GM19372 (cell line): ENCODE measurements around the gene SUSD5.
"Not testable (repeated sequence)": the region's sequence is repeated elsewhere in the genome, so short reads cannot be mapped to it uniquely, and the experiment has no call there.

Source experiments
- ATAC-seq: cut with Tn5 transposase; IDR thresholded peaks from one replicate; pipeline ENCODE4 v1.9.1; 2021; ENCODE audit warnings: mild to moderate bottlenecking, low read depth, moderate library complexity; ENCODE audit not compliant: unreplicated experiment

The SUSD5 gene

GRCh38 chr3:33122991-33123390 lies 95.6 kb downstream of the SUSD5 start:
- ATAC-seq = no peak

- no peak for ATAC-seq
These were observed 98.7 kb downstream of the SUSD5 start for GRCh38 chr3:33119891-33120290.

- ATAC-seq = no peak
These were observed 101.1 kb downstream of the SUSD5 start for GRCh38 chr3:33117461-33117860.

- no peak for ATAC-seq
These were observed 103.4 kb downstream of the SUSD5 start for GRCh38 chr3:33115024-33115768.

GRCh38 chr3:33114622-33115023 lies 104.0 kb downstream of the SUSD5 start:
- no peak for ATAC-seq

GRCh38 chr3:33113772-33114621 lies 104.6 kb downstream of the SUSD5 start, which contains the start of gene CRTAP:
TSS of gene CRTAP (plus strand) at chr3:33114014. CDS start at chr3:33114078, 64 bp downstream.
- ATAC-seq = peak; percentile 78

- peak; percentile 25 for ATAC-seq
These were observed 107.0 kb downstream of the SUSD5 start for GRCh38 chr3:33111581-33111980.

GRCh38 chr3:33106854-33107253 lies 111.8 kb downstream of the SUSD5 start:
- ATAC-seq = not testable (repeated sequence)

- ATAC-seq = no peak
These were observed 113.2 kb downstream of the SUSD5 start for GRCh38 chr3:33105341-33105948.

GRCh38 chr3:33104803-33105202 lies 113.8 kb downstream of the SUSD5 start:
- ATAC-seq = no peak

GRCh38 chr3:33103480-33103879 lies 115.1 kb downstream of the SUSD5 start:
- no peak for ATAC-seq

GRCh38 chr3:33103034-33103433 lies 115.6 kb downstream of the SUSD5 start:
- no peak for ATAC-seq

- no peak for ATAC-seq
These were observed 118.4 kb downstream of the SUSD5 start for GRCh38 chr3:33100229-33100628.
